Mesenteric fat pad (tissue), 1 donor: ENCODE results near the gene GJA10. TPM values are rescaled to one million over a fixed set of nuclear protein-coding genes. Genes with fewer than 3 reads are reported as not detected.
"Not testable (repeated sequence)": the region's sequence is repeated elsewhere in the genome, so short reads cannot be mapped to it uniquely, and the experiment has no call there.

Source experiments
- DNase-seq: peaks from one replicate; pipeline ENCODE4 v3.0.0-alpha.2; 2020; ENCODE audit warnings: low spot score
- long read RNA-seq: library from polyadenylated mRNA; unstranded; transcript quantifications from one replicate; pipeline ENCODE4 v2.0.0, GENCODE V29; 2020
- total RNA-seq: library from RNA; stranded (reverse); fragmentation: NEBNext Ultra II Directional; extraction: Animal tissue kit (Norgen Biotek cat#: 25700); gene quantifications from one replicate; pipeline ENCODE4 v1.2.1, GENCODE V29; 2021
- donor health status: DM: yes; HTN: yes; CAD: no.

Gene GJA10
- total RNA-seq: not detected
- long read RNA-seq: 0 reads

DNA sequence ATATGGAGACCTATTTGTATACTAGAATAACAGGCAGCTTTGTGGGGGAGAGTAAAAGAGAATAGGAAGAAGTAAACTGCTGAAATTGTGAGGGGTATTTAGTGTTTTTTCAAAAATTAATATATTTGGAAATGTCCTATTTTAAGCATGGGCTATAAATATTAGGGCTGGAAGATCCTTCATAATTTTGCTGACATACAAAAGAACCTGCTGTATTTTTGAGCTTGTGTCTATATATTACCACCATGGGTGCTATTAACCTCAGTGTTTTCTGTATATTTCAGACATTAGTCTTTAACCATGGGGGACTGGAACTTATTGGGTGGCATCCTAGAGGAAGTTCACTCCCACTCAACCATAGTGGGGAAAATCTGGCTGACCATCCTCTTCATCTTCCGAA lies at the start of gene GJA10:
Gene GJA10, plus strand, starts transcription at position 301 of the 400 bp plus-strand sequence. Its CDS starts 0 bp downstream, at position 301.
- no peak for DNase-seq

DNA sequence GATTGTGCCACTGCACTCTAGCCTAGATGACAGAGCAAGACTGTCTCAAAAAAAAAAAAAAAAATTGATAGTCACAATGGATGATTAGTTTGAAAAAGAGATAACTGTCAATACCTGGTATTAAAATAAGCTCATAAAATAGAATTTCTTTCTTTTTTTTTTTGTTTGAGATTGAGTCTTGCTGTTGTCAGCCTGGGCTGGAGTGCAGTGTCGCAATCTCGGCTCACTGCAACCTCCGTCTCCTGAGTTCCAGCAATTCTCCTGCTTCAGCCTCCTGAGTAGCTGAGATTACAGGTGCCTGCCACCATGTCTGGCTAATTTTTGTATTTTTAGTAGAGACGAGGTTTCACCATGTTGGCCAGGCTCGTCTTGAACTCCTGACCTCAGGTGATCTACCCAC lies 46.8 kb upstream of the GJA10 start:
- not testable (repeated sequence) for DNase-seq

DNA sequence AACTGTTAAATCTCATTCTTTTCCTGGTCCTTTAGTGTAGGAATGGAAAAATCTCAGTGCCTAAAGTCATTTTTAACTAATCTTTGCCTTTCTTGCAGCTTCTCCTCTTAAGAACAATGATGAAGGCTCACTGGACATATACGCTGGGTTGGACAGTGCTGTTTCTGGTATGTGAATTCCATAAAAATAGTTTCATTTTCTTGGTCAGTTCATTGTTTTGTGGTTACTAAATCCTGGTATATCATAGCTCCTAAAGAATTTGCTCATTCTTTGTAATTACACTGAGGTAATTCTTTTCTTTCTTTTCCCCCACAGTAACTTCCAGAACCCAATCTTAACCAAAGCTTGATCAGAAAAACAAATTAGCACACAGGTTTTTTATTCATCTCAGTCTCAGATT lies 41.2 kb upstream of the GJA10 start:
- DNase-seq: no peak

DNA sequence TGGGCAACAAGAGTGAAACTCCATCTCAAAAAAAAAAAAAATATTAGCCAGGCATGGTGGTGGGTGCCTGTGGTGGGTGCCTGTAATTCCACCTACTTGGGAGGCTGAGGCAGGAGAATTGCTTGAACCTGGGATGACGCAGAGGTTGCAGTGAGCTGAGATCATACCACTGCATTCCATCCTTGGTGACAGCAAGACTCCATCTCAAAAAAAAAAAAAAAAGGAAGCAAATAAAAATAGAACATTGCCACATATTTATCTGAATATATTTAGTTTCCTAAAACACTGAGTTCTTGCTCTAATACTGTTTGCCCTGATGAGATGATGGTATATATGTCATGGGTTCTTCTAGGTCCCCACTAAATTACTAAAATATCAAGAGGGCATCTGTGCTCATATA lies 36.2 kb upstream of the GJA10 start:
- no peak for DNase-seq

DNA sequence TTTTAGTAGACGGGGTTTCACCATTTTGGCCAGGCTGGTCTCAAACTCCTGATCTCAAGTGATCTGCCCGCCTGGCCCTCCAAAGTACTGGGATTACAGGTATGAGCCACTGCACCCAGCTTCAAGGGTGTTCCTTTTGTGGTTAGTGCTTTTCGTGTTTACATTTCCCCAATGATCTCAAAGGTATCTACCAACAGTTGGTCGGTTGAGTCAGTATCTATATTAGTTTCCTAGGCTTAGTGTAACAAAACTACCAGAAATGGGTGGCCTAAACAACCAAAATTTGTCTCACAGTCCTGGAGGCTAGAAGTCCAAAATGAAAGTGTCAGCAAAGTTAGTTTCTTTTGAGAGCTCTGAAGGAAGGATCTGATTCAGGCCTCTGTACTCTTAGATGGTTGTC lies 34.5 kb upstream of the GJA10 start:
- DNase-seq: no peak

DNA sequence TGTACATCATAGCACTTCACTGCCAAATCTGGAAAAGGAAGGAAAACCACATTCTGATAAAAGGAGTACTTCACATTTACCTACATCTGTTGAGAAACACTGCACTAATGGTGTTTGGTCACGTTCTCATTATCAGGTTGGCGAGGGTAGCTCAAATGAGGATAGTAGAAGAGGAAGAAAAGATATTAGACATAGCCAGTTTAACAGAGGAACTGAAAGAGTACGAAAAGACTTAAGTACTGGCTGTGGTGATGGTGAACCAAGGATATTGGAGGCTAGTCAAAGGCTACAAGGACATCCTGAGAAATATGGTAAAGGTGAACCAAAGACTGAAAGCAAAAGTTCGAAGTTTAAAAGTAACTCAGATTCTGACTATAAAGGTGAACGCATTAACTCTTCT lies 32.0 kb upstream of the GJA10 start:
- DNase-seq: no peak

DNA sequence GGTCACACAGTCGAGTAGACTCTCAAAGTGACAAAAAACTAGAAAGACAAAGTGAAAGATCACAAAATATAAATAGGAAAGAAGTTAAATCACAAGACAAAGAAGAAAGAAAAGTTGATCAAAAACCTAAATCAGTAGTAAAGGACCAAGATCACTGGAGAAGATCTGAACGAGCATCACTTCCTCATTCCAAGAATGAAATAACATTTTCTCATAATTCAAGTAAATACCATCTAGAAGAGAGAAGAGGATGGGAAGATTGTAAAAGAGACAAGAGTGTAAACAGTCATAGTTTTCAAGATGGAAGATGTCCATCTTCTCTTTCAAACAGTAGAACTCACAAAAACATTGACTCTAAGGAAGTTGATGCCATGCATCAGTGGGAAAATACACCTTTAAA lies 31.6 kb upstream of the GJA10 start:
- DNase-seq: no peak

DNA sequence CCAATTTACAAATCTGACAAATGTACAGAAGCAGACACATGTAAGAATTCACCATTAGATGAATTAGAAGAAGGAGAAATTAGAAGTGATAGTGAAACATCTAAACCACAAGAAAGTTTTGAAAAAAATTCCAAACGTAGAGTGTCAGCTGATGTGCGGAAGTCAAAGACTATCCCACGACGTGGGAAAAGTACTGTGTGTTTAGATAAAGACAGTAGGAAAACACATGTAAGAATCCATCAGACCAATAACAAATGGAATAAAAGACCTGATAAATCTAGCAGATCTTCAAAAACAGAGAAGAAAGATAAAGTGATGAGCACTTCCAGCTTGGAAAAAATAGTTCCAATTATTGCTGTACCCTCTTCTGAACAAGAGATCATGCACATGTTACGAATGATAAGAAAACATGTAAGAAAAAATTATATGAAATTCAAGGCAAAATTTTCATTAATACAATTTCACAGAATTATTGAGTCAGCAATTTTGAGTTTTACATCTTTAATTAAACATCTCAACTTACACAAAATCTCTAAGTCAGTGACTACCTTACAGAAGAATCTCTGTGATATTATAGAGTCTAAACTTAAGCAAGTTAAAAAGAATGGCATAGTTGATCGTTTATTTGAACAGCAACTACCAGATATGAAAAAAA lies 28.1 kb upstream of the GJA10 start:
- no peak for DNase-seq

DNA sequence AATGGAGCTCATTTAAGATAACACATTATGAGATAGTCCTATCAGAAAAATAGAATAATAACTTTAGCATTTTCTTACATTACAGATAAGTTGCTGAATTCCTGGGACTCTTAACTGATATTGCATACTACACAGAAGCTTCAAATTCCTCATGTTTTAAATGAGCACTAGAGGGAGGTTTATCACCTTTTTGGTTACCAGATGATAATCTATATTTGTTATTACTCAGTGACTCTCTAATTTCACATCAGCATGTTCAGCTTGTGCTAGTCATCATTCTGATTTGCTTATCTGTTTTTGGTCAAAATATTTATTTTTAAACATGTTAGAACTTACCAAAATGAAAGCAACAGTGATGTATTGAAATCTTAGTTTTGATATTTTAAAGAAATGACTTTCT lies 20.5 kb upstream of the GJA10 start:
- no peak for DNase-seq

DNA sequence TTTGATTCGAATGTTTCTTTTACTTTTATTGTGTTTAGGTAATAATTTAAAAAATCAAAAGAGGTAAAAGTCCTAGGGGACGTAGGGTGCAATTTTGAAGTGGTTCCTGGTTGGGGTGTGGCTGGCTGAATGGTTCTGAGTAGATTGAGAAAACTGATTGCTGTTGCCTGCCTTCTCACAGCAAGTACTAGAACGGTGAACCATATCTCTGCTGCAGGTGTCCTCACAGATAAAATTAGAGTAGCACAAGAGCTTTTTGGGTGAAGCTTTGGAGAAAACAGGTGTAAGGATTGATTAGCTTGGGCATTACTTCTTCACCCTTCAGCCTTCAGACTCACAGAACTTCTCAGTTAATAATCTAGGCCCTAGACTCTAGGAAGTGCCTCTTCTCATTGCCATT lies 19.8 kb upstream of the GJA10 start:
- DNase-seq: no peak

DNA sequence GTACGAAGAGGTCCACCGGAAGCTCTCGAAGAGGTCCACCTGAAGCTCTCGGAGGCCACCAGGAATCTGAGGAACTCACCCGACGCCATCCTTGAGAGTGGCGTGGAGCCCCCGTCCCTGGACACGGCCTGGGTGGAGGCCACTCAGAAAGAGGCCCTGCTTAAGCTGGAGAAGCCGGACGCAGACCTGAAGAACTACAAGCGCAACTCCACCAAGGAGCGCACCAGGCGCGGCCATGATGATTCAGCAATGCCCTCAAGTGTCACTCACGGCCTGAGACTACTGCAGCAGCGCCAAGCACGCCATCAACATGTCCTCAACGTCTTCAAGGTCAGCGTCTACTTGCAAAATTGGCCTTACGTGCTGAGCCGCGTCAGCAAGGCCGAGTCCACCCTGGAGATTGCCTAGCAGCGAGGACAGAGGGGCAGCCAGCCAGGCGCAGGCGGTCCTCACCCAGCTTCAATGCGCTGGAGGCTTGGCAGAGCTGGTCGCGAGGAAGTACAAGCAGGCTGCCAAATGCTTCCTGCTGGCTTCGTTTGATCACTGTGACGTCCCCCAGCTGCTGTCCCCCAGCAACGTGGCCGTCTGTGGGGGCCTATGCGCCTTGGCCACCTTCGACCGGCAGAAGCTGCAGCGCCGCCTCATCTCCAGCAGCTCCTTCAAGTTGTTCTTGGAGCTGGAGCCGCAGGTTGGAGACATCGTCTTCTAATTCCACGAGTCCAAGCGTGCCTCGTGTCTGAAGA lies 7.7 kb upstream of the GJA10 start:
- no peak for DNase-seq

DNA sequence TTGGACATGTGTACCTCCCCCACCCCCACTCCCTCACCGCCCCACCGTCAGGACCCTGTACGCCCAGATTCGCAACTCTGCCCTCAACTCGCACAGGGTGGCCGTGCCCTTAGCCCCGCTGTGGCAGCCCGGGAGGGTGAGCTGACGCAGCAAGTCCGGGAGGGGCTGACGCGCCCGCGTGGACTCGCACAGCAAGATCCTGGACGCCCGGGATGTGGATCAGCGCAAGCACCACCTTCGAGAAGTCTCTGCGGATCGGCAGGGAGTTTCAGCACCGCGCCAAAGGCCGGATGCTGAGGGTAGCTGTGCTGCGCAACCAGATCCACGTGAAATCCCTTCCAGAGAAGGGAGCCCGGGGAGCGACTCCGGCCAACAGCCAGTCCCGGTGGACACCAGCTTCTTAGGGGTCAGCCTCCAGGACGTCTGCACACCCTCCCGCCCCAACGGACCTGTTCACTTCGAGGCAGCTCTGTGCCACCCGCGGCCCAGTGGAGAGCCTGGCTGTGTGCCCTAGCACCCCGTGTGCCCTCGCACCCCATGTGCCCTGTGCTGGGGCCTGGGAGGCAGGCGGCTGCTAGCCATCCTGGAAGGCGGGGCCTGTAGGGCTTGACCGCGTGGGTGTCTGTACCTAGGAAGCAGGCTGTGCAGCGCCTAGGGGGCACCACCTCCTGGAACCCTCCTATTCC lies 6.7 kb upstream of the GJA10 start:
- DNase-seq: no peak

DNA sequence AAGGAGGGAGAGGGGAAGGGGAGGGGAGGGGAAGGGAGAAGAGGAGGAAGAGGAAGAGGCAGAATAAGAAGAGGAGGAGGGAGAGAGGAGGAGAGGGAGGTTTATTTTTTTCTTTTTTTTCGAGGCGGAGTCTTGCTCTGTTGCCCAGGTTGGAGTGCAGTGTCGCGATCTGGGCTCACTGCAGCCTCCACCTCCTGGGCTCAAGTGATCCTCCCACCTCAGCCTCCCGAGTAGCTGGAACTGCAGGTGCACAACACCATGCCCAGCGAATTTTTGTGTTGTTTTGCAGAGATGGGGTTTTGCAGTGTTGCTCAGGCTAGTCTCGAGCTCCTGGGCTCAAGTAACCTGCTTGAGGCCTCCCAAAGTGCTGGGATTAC lies 6.1 kb upstream of the GJA10 start:
- DNase-seq: no peak

DNA sequence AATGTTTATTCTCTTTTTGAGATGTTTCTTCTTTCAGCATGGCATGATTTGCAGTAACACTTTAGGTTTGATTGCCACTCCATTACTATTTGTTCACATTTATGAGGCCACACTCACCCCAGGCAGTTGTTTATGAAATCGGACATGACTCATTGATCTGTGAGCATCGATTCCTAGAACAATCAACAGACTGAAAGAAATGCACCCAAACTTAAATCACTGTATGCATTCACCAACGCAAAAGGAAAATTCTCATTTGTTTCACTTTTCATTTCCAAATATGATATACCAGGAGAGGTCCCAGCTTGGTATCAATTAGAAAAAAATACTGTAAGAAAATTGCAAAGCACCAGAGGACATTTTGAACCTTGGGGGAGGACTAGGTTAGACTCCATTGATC lies 5.4 kb upstream of the GJA10 start:
- DNase-seq: no peak

DNA sequence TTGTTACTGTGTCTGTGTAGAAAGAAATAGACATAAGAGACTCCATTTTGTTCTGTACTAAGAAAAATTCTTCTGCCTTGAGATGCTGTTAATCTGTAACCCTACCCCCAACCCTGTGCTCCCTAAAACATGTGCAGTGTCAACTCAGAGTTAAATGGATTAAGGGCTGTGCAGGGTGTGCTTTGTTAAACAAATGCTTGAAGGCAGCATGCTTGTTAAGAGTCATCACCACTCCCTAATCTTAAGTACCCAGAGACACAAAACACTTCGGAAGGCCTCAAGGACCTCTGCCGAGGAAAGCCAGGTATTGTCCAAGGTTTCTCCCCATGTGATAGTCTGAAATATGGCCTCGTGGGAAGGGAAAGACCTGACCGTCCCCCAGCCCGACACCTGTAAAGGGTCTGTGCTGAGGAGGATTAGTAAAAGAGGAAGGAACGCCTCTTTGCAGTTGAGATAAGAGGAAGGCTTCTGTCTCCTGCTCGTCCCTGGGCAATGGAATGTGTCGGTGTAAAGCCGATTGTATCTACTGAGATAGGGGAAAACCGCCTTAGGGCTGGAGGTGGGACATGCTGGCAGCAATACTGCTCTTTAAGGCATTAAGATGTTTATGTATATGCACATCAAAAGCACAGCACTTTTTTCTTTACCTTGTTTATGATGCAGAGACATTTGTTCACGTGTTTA lies 3.3 kb upstream of the GJA10 start:
- DNase-seq: not testable (repeated sequence)

DNA sequence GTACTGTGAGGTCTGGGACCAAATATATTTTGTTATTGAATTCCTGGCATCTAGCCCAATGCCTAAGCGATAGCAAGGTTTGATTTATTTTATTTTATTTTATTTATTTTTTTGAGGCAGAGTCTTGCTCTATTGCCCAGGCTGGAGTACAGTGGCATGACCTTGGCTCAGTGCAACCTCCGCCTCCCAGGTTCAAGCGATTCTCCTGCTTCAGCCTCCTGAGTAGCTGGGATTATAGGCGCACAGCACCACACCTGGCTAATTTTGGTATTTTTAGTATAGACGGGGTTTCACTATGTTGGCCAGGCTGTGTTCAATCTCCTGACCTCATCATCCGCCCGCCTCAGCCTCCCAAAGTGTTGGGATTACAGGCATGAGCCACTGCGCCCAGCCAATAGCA lies 1.7 kb upstream of the GJA10 start:
- DNase-seq: not testable (repeated sequence)

DNA sequence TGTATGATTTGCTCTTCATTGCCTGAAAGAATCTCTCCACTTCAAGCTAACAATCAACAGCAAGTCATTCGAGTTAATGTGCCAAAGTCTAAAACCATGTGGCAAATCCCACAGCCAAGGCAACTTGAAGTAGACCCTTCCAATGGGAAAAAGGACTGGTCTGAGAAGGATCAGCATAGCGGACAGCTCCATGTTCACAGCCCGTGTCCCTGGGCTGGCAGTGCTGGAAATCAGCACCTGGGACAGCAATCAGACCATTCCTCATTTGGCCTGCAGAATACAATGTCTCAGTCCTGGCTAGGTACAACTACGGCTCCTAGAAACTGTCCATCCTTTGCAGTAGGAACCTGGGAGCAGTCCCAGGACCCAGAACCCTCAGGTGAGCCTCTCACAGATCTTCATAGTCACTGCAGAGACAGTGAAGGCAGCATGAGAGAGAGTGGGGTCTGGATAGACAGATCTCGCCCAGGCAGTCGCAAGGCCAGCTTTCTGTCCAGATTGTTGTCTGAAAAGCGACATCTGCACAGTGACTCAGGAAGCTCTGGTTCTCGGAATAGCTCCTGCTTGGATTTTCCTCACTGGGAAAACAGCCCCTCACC lies 1.1 kb downstream of the GJA10 start:
- no peak for DNase-seq

DNA sequence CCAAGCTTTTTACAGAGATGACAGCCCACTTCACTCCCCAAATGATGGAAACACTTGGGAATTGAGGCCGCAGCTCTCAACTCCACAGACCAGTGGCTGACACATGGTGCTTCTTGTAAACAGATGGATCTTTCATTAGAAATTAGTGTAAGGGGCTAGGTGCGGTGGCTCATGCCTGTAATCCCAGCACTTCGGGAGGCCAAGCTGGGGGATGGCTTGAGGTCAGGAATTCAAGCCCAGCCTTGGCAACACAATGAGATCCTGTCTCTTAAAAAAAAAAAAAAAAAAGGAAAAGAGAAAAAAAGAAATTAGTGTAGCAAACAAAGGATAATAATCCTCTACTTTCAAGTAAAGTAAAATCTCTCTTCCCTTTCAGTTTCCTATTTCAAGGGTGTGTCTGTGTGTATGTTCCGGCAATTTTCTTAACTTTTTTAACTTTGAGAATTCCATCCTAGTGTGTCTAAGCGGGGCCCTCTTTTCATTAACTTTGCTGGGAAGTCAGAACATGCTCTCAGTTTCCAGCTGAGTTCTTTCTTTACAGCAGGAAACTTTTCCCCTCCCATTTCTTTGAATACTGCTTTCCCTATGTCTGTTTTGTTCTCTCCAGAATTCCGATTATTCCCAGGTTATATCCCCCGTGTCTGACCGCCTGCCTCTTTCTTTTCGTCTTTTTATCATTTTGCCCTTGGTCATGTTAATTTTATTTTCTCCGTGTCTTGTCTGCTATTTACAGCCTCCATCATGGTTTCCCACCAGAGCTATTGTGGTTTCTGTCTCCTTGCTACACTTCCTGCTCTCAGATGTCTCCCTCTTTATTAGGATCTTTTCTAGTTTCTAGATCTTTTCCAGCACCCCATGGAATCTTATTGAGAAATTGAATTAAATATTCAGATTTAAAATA lies 16.0 kb downstream of the GJA10 start:
- DNase-seq: not testable (repeated sequence)

DNA sequence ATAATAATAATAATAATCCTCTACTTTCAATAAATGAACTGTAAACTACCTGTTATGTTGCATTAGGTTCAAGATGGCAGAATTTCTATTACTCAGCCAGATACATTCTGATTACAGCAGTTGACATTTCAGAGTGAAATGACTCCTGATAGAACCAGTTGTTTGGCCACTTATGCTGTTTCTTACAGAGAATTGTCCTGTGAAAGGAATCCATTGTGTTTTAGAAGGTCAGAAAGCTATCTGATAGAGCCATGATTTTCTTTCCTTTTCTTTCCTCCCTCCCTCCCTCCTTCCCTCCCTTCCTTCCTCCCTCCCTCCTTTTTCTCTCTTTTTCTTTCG lies 16.6 kb downstream of the GJA10 start:
- DNase-seq: no peak

DNA sequence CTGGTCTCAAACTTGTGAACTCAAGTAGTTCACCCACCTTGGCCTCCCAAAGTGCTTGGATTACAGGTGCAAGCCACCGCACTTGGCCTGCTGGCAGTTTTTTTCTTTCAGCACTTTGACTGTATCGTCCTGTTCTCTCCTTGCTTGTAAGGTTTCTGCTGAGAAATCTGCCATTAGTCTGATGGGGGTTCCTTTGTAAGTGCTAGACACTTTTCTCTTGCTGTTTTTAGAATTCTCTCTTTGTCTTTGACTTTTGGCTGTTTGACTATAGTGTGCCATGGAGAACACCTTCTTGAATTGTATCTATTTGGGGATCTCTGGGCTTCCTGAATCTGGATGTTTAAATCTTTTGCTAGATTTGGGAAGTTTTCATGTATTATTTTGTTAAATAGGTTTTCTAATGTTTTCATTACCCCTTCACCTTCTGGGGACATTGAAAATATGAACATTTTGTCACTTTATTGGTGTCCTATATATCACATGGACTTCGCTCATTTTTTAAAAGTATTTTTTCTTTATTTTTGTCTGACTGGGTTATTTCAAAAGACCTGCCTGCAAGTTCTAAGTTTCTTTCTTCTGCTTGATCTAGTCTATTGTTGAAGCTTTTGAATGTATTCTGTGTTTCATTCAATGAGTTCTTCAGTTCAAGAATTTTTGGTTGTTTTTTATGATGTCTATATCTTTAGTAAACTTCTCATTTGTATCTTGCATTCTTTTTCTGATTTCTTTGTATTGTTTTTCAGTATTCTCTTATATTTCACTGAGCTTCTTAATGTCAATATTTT lies 22.1 kb downstream of the GJA10 start:
- DNase-seq: no peak
